Measurements from ENCODE around the gene MLXIP.

DNA sequence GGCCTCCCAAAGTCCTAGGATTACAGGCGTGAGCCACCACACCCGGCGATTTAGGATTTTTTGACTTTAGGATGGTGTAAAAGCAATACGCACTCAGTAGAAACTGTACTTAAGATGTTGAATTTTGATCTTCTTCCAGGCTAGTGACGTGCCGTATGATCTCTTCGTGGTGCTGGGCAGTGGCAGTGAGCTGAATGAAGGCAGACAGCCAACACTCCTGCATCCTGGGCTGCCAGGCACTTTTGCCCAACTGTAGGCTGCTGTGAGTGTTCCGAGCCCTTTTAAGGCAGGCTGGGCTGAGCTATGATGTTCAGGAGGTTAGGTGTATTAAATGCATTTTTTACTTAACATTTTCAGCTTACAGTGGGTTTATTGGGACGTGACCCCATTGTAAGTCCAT lies 74.2 kb downstream of the MLXIP start:
- TF ChIP-seq, protein P1, sequence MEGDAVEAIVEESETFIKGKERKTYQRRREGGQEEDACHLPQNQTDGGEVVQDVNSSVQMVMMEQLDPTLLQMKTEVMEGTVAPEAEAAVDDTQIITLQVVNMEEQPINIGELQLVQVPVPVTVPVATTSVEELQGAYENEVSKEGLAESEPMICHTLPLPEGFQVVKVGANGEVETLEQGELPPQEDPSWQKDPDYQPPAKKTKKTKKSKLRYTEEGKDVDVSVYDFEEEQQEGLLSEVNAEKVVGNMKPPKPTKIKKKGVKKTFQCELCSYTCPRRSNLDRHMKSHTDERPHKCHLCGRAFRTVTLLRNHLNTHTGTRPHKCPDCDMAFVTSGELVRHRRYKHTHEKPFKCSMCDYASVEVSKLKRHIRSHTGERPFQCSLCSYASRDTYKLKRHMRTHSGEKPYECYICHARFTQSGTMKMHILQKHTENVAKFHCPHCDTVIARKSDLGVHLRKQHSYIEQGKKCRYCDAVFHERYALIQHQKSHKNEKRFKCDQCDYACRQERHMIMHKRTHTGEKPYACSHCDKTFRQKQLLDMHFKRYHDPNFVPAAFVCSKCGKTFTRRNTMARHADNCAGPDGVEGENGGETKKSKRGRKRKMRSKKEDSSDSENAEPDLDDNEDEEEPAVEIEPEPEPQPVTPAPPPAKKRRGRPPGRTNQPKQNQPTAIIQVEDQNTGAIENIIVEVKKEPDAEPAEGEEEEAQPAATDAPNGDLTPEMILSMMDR (IDR thresholded peaks at IDR 0.05; ENCODE audit: low read length): no peak
- no peak for TF ChIP-seq EZH2 (optimal IDR thresholded peaks at IDR 0.05; ENCODE audit: low read depth, low read length)

Measured in MM.1S (cell line).